ENCODE measurements around the gene ETDB. TPM values are rescaled to one million over a fixed set of nuclear protein-coding genes. Genes with fewer than 3 reads are reported as not detected.

ETDB gene
- total RNA-seq, 6 experiments from 2014 or later: not detected

- H3K4me1 ChIP-seq: no peaks in the 10 kb centered on the region
- no peak overlapping the region for H3K27ac ChIP-seq
- H3K4me3 ChIP-seq: no peak overlapping the region
- H3K9me3 ChIP-seq: no peaks in the 10 kb centered on the region
- H3K36me3 ChIP-seq: no peaks in the 10 kb centered on the region
- intact Hi-C loops (cut with DNase I): no loop called here
- no peak for ATAC-seq
- TF ChIP-seq CTCF (IDR thresholded peaks at IDR 0.05) (no peak), POLR2A (IDR thresholded peaks at IDR 0.05) (no peak)
- no peaks in the 10 kb centered on the region for H3K27me3 ChIP-seq
- 55% methylated on average over 4 of the region's 5 CpGs for WGBS (ENCODE audit: insufficient coverage, low coverage, low lambda C conversion rate, missing lambda C conversion rate)
- DNase-seq: no peak
These were observed 24.6 kb downstream of the ETDB start for GRCh38 chrX:135095715-135096114.

- Histone ChIP-seq H3K36me3 (no peaks in the 10 kb centered on the region), H3K4me1 (no peaks in the 10 kb centered on the region), H3K27me3 (no peaks in the 10 kb centered on the region), H3K9me3 (no peaks in the 10 kb centered on the region), H3K4me3 (no peak overlapping the region), H3K27ac (no peak overlapping the region)
- 50% methylated on average over 3 of the region's 6 CpGs for WGBS (ENCODE audit: insufficient coverage, low coverage, low lambda C conversion rate, missing lambda C conversion rate)
- ATAC-seq: no peak
- intact Hi-C loops (cut with DNase I): no loop called here
- DNase-seq: no peak
- TF ChIP-seq POLR2A (IDR thresholded peaks at IDR 0.05) (no peak), CTCF (IDR thresholded peaks at IDR 0.05) (no peak)
These were observed 25.6 kb downstream of the ETDB start for GRCh38 chrX:135094726-135095125.

GRCh38 chrX:135089126-135089525 lies 31.2 kb downstream of the ETDB start:
- Histone ChIP-seq H3K4me3 (no peak overlapping the region), H3K4me1 (no peaks in the 10 kb centered on the region), H3K27ac (no peak overlapping the region), H3K9me3 (no peaks in the 10 kb centered on the region), H3K36me3 (no peaks in the 10 kb centered on the region), H3K27me3 (no peaks in the 10 kb centered on the region)
- no peak for ATAC-seq
- intact Hi-C loops (cut with DNase I): no loop called here
- TF ChIP-seq POLR2A (IDR thresholded peaks at IDR 0.05): no peak
- no peak for DNase-seq
- 59% methylated on average over 2 of the region's 3 CpGs for WGBS (ENCODE audit: insufficient coverage, low coverage, low lambda C conversion rate, missing lambda C conversion rate)

GRCh38 chrX:135087867-135088266 lies 32.5 kb downstream of the ETDB start:
- Histone ChIP-seq H3K4me1 (no peaks in the 10 kb centered on the region), H3K4me3 (no peak overlapping the region), H3K36me3 (no peaks in the 10 kb centered on the region), H3K27me3 (no peaks in the 10 kb centered on the region), H3K27ac (no peak overlapping the region), H3K9me3 (no peaks in the 10 kb centered on the region)
- intact Hi-C loops (cut with DNase I): no loop called here
- ATAC-seq: peak in 1 of 4 donors; percentile 11
- 66% methylated on average over 2 of the region's 3 CpGs for WGBS (ENCODE audit: insufficient coverage, low coverage, low lambda C conversion rate, missing lambda C conversion rate)
- TF ChIP-seq POLR2A (IDR thresholded peaks at IDR 0.05) (no peak), CTCF (IDR thresholded peaks at IDR 0.05) (no peak)
- no peak for DNase-seq

GRCh38 chrX:135086197-135086854 lies 34.0 kb downstream of the ETDB start:
- peak; percentile 55 to 73 (median 70) for TF ChIP-seq CTCF (IDR thresholded peaks at IDR 0.05)
- no peak for TF ChIP-seq POLR2A (IDR thresholded peaks at IDR 0.05)
- Histone ChIP-seq H3K9me3 (no peaks in the 10 kb centered on the region), H3K36me3 (no peaks in the 10 kb centered on the region), H3K27ac (no peak overlapping the region), H3K4me1 (no peaks in the 10 kb centered on the region), H3K4me3 (no peak overlapping the region), H3K27me3 (no peaks in the 10 kb centered on the region)
- DNase-seq (no peak), ATAC-seq (peak; percentile 85 to 97 (median 94))
- 6% methylated on average over 4 of the region's 4 CpGs for WGBS (ENCODE audit: insufficient coverage, low coverage, low lambda C conversion rate, missing lambda C conversion rate)
- intact Hi-C loops (cut with DNase I): no loop called here
